ENCODE results near the gene RARS2. TPM values are rescaled to one million over a fixed set of nuclear protein-coding genes. Genes with fewer than 3 reads are reported as not detected.

The RARS2 gene
- total and polyA plus RNA-seq, 2 of the 8 experiments (the other 6 are each of a cell fraction or from before 2014, with no cell fraction given), result 10.2 to 40.5 TPM

DNA sequence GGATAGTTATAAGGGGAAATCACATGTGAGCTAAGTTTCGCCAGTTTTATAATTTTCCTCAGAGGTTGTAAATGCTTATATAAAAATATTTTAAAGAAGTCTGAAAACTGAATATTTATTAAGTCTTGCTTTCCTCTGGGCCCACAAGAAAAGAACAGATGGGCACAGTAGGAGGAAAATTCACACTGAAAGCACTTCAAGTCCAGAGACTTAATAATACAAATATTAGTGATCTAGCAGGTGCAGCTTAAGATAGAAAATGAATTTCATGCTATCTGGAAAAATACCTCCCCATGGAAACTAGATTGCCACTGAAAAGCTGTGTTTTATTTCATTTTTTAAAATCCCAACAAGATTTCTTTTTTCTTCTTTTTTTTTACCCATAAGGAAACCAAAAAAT is 47.3 kb upstream of the RARS2 start:
- no peak overlapping the region for H3K14ac ChIP-seq (ENCODE audit: insufficient read length)
- no peak overlapping the region for H4K8ac ChIP-seq (ENCODE audit: extremely low read depth, insufficient read depth, low read length)
- H3K4me2 ChIP-seq (ENCODE audit: insufficient read depth in 1 of 2, low read depth in 2 of 2, low read length in 2 of 2), result no peak overlapping the region
- no peak overlapping the region for H3K23ac ChIP-seq (ENCODE audit: insufficient read length)
- H2BK20ac ChIP-seq (ENCODE audit: low read length), result no peak overlapping the region
- H2BK12ac ChIP-seq (ENCODE audit: low read depth, low read length), result no peak overlapping the region
- no peak for TF ChIP-seq SP1 (IDR thresholded peaks at IDR 0.05; ENCODE audit: low read depth, low read length)
- TF ChIP-seq JUN (IDR thresholded peaks at IDR 0.05; ENCODE audit: low read depth, low read length), result no peak
- no peak for TF ChIP-seq PHF8 (conservative IDR thresholded peaks at IDR 0.05; ENCODE audit: low read depth, low read length)
- no peak for TF ChIP-seq EGR1 (IDR thresholded peaks at IDR 0.05; ENCODE audit: borderline replicate concordance, low read depth, low read length)
- TF ChIP-seq TAF7 (optimal IDR thresholded peaks at IDR 0.05; ENCODE audit: borderline replicate concordance, low read depth, low read length), result no peak
- TF ChIP-seq HDAC2 (IDR thresholded peaks at IDR 0.05; ENCODE audit: borderline replicate concordance in 1 of 2, low read depth in 2 of 2, low read length in 2 of 2), result no peak
- no peak for TF ChIP-seq RBBP5 (IDR thresholded peaks at IDR 0.05; ENCODE audit: borderline replicate concordance, low read depth, low read length)
- TF ChIP-seq SIX5 (IDR thresholded peaks at IDR 0.05; ENCODE audit: low read depth, low read length), result no peak
- no peak for TF ChIP-seq SIRT6 (IDR thresholded peaks at IDR 0.05; ENCODE audit: low read length)
- TF ChIP-seq NANOG (IDR thresholded peaks at IDR 0.05; ENCODE audit: insufficient read depth, low read depth, low read length, poor library complexity, severe bottlenecking), result no peak
- no peak for TF ChIP-seq FOSL1 (IDR thresholded peaks at IDR 0.05; ENCODE audit: insufficient read depth, low read depth, low read length)
- no peak for TF ChIP-seq YY1 (IDR thresholded peaks at IDR 0.05; ENCODE audit: low read depth, low read length)
- TF ChIP-seq KDM4A (IDR thresholded peaks at IDR 0.05; ENCODE audit: low read depth, low read length, severe bottlenecking), result no peak
- POLR2A ChIA-PET (ENCODE audit: partially characterized antibody), result interaction anchor here (0.9 to 1.1 kb wide), 3 partner anchors 8 to 47 kb away, joined by 3 to 5 read pairs (median 3); partner anchors contain the start of genes ORC3 and RARS2
- H3K9me3 ChIP-seq (ENCODE audit: insufficient read depth in 2 of 2, low read depth in 1 of 2, low read length in 1 of 2), result no peaks in the 10 kb centered on the region
- no peaks in the 10 kb centered on the region for H3K27me3 ChIP-seq (replicated peaks in 1 of 4; ENCODE audit: control insufficient read depth in 3 of 4, extremely low read depth in 1 of 4, insufficient read depth in 3 of 4, low read length in 3 of 4)
- no peak overlapping the region for H2BK120ac ChIP-seq (replicated peaks; ENCODE audit: low read depth, low read length)
- no peaks in the 10 kb centered on the region for H3K23me2 ChIP-seq (ENCODE audit: low read depth, low read length)
- DNase-seq (ENCODE audit: low read depth in 1 of 2, low spot score in 2 of 2) (no peak), FAIRE-seq (no peak)
- no peak overlapping the region for H2BK5ac ChIP-seq (ENCODE audit: low read depth, low read length)
- H3K4me3 ChIP-seq (ENCODE audit: extremely low read depth in 1 of 4, insufficient read depth in 2 of 4, low read depth in 3 of 4, low read length in 4 of 4), result no peak overlapping the region
- no peak overlapping the region for H3K18ac ChIP-seq (ENCODE audit: extremely low read depth, low read length)
- no peak overlapping the region for H3K4ac ChIP-seq (replicated peaks; ENCODE audit: insufficient read length, low read depth, low read length)
- H3K56ac ChIP-seq (replicated peaks; ENCODE audit: insufficient read length, low read depth, low read length), result no peak overlapping the region
- no peak overlapping the region for H3K9ac ChIP-seq (replicated peaks in 1 of 4; ENCODE audit: extremely low read depth in 1 of 4, low read depth in 3 of 4, low read length in 3 of 4)
- no peak overlapping the region for H2AFZ ChIP-seq (ENCODE audit: low read length)
- no peaks in the 10 kb centered on the region for H3K4me1 ChIP-seq (replicated peaks in 1 of 4; ENCODE audit: control insufficient read depth in 3 of 4, insufficient read depth in 4 of 4, low read length in 3 of 4)
- peaks cover 0 to 32% (median 16%) of the 10 kb centered on the region in 4 experiments for H3K36me3 ChIP-seq (ENCODE audit: control insufficient read depth in 2 of 4, insufficient read depth in 4 of 4, low read length in 3 of 4)
- 100% methylated on average over 1 of the region's 1 CpG; no CpG with 5 or more reads in 1 of the 2 experiments for WGBS, 2 experiments (ENCODE audit: extremely low coverage in 1 of 2, insufficient coverage in 1 of 2, insufficient read length in 1 of 2, insufficient replicate concordance in 2 of 2, low coverage in 1 of 2, low lambda C conversion rate in 2 of 2, missing lambda C conversion rate in 1 of 2)
- no peak overlapping the region for H4K91ac ChIP-seq (replicated peaks; ENCODE audit: insufficient read length, low read length)
- H2BK15ac ChIP-seq (ENCODE audit: low read length), result no peak overlapping the region
- H3K27ac ChIP-seq (ENCODE audit: low read depth, low read length), result no peak overlapping the region
- H3K79me2 ChIP-seq (ENCODE audit: control insufficient read depth in 1 of 2, insufficient read depth in 2 of 2, low read length in 2 of 2), result no peaks in the 10 kb centered on the region
- CTCF ChIA-PET (ENCODE audit: partially characterized antibody), result interaction anchor here (1.4 kb wide), 1 partner anchor 10 kb away, joined by 4 read pairs; no protein-coding TSS in a partner anchor
- H2AK5ac ChIP-seq (ENCODE audit: low read depth, low read length), result no peak overlapping the region
- H4K20me1 ChIP-seq (replicated peaks in 1 of 2; ENCODE audit: control insufficient read depth in 1 of 2, insufficient read depth in 2 of 2, low read length in 2 of 2), result peaks cover 0 to 3% of the 10 kb centered on the region in 2 experiments
- no peaks in the 10 kb centered on the region for H3K79me1 ChIP-seq (ENCODE audit: low read depth, low read length)
- H4K5ac ChIP-seq (ENCODE audit: insufficient read length, low read depth, low read length), result no peak overlapping the region

Data from H1 (cell line).